Middle frontal gyrus (tissue), 1 donor: ENCODE data around the gene MVP.

Experiments used
- DNase-seq: peaks from one replicate; pipeline ENCODE4 v3.0.0-alpha.2; 2015; ENCODE audit warnings: low spot score; ENCODE audit errors: extremely low spot score

The MVP gene

GRCh38 chr16:29841631-29842030, 21.4 kb downstream of the MVP start:
- DNase-seq: no peak

DNA sequence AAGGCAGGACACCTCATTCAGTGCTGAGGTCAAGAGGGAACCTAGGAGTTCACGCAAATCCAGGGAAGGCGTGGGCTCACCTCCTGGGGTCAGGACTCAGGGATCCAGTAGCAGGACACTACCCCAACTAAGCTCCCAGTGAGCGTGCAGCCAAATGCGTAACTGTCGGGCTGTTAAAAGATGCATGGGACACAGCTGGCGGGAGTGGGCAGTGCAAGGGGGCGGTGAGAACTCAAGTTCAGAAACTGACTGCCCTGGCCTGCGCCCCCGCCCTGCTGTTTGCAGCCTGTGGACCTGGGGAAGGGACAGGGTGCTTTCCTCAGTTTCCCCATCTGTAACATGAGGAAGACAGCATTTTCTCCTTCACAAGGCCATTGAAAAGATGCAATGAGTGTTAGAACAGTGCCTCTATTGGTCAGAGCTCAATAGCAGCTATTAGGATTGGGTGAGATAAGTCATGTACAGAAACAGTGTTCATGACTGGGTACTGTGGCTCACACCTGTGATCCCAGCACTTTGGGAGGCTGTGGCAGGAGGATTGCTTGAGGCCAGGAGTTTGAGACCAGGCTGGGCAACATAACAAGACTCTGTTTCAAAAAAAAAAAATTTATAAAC, 22.6 kb downstream of the MVP start:
- DNase-seq: no peak

- DNase-seq: no peak
These were observed 23.7 kb downstream of the MVP start for GRCh38 chr16:29843931-29844330.

DNA sequence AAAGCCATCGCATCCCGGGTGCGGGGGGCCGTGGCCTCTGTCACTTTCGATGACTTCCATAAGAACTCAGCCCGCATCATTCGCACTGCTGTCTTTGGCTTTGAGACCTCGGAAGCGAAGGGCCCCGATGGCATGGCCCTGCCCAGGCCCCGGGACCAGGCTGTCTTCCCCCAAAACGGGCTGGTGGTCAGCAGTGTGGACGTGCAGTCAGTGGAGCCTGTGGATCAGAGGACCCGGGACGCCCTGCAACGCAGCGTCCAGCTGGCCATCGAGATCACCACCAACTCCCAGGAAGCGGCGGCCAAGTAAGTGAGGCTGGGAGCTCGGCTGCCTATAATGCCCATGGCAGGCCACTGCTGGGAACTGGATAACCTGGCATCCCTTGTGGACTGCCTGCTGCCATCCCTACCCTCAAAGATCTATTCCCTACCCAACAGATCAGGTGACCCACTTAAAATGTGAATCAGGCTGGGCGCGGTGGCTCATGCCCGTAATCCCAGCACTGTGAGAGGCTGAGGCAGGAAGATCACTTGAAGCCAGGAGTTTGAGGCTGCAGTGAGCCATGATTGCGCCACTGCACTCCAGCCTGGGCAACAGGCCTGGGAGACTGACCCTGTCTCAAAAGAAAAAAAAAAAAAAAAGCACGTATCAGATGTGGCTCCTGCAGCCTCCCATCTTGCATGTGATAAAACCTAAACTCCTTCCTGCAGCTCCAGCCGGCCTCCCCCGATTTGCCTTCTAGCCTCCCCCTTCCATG, 24.5 kb downstream of the MVP start:
- no peak for DNase-seq

GRCh38 chr16:29845656-29846055, 25.4 kb downstream of the MVP start:
- DNase-seq: no peak

GRCh38 chr16:29848420-29849297, 28.4 kb downstream of the MVP start:
- no peak for DNase-seq

- peak; percentile 67 for DNase-seq
These were observed 29.2 kb downstream of the MVP start for GRCh38 chr16:29849505-29849904.

DNA sequence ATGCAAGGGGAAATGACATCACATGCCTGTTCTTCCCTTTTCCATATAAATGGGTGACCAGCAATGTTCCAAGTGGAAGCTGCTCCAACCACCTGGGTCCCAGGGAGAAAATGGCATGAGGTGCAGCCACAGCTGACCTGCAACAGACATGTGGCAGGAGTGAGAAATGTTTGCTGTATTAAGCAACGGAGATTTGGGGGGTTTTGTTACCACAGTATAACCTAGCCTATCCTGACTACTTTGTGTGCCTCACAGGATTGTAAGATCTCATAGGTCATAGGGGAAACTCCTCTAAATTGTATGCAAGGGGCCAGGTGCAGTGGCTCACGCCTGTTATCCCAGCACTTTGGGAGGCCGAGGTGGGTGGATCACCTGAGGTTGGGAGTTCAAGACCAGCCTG, 30.7 kb downstream of the MVP start:
- DNase-seq: no peak

- peak; percentile 5 for DNase-seq
These were observed 32.4 kb downstream of the MVP start for GRCh38 chr16:29852654-29853053.

DNA sequence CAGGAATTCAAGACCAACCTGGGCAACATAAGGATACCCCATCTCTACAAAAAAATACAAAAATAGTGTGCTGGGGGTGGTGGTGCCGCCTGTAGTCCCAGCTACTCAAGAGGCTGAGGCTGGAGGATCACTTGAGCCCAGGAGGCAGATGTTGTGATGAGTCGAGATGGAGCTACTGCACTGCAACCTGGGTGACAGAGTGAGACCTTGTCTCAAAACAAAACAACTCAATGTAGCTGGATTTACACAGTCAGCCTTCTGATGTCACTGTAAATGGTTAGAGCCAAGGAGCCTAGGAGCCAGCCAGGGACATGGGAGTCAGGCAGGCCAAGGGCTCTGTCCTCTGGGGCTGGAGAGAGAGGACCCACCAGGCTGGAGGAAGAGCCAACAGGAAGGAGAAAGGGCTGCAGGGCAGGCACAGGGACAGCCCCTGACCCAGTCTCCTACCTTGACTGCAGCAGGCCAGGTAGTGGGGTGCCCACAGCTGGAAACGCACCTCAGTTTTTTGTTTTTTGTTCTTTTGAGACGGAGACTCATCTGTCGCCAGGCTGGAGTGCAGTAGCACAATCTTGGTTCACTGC, 34.3 kb downstream of the MVP start:
- no peak for DNase-seq

GRCh38 chr16:29857133-29857760, 37.0 kb downstream of the MVP start:
- DNase-seq: no peak

- DNase-seq: no peak
These were observed 38.0 kb downstream of the MVP start for GRCh38 chr16:29858149-29858849.

DNA sequence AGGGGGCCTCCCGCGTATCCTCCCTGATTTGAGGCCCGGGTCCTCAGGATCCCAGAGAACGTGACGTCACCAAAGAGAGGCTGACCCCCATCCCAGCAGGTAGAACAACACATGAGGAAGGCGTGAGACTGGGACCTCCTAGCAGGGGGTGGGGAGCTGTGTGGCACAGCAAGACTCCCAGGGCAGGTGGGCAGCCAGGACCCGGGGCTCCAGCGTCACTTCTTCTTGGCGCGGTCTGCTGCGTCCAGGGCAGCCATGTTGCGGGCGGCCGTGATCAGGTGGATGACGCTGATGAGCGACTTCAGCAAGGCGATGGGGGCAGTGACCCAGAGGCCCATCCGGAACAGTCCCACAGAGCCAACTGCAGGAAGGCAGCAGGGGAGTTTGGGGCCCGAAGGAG, 38.7 kb downstream of the MVP start:
- no peak for DNase-seq

DNA sequence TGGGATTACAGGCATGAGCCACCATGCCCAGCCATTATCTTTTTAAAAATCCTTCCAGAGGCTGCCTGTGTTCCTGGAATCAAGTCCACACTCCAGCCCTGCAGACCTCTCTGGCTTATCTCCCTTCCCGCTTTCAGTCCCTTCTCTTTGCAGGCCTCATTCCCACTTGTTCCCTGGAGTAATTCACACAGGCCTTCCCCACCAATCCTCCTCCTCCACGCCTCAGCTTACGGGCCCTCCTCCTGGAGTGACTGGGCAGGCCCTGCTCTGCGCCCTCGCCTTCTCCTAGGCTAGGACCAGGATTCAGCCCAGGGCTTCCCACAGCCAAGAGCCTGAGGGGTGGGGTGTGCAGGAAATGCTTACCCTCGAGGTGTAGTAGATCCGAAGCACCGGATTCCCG, 40.0 kb downstream of the MVP start:
- no peak for DNase-seq

GRCh38 chr16:29862383-29862883, 42.2 kb downstream of the MVP start:
- DNase-seq: no peak

DNA sequence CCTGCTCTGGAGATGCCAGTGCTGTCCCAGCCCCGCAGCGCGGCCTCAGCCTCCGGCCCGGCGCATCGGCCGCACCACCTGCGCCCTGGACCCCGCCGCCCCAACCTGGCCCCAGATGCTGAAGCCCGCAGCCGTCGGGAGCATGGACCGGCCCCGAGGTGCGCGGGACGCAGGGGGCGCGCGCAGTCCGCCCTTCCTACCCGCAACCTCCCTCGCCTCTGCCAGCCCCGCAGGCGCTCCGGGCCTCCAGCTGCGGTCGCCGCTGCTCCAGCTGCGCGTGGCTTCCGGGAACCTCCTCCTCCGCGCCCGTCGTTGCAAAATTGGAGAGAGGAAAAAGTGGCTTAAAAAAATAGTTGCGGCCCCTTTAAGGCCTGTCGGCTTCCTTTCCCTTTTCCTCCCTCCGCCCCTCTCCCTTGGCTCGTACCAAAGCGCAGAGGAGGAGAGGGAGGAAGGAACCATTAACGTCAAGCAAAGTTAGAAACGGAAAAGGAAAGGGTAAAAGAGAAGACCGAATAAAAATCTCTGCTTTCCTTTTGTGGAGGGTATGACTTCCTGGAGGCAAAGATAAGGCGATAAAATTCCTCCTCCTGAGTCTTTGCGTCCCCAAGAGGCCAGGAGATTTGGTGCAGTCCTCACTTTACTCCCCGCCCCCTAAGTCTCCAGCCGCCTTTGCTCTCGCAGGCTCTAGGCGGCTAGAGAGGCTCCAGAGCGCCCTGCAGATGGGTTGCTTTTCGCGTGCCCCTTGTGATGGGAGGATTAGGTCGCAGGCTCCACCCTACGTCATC, 42.8 kb downstream of the MVP start, which contains the start of gene CDIPT:
TSS of gene CDIPT (minus strand) at position 343 of the 785 bp plus-strand sequence. CDS start 369 bp downstream, outside the sequence.
- peak; percentile 96 for DNase-seq

DNA sequence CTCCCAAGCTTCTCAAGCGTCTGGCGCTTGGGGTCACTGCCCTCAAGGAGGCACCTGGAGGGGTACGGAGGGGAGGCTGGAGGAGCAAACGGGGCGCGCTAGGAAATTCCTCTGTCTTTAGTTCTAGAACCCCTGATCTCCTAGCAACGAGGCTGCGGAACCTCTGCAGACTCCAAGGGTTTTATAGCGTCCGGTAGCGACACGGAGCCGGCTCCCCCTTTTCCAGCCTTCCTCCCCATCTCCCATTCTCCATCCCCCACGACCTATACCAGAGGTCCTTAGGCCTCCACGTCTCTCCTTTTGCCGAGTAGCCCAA, 43.4 kb downstream of the MVP start:
- DNase-seq: no peak

GRCh38 chr16:29864205-29864604, 43.9 kb downstream of the MVP start:
- DNase-seq: no peak

GRCh38 chr16:29868396-29869009, 48.2 kb downstream of the MVP start:
- no peak for DNase-seq
